B cell (primary cell): Measurements from ENCODE around the gene ABCG1.

ENCODE experiments used
- CTCF ChIP-seq: fragments of 200-600 bp; IDR thresholded peaks from one replicate; pipeline ENCODE4 v1.8.0; 2022; ENCODE audit warnings: antibody characterized with exemption, mild to moderate bottlenecking
- EZH2 ChIP-seq: IDR thresholded peaks from 2 replicates; pipeline ENCODE4 v1.6.1; 2012; ENCODE audit warnings: borderline replicate concordance, low read depth, mild to moderate bottlenecking, moderate library complexity, low read length; ENCODE audit not compliant: insufficient read depth, poor library complexity, severe bottlenecking

DNA sequence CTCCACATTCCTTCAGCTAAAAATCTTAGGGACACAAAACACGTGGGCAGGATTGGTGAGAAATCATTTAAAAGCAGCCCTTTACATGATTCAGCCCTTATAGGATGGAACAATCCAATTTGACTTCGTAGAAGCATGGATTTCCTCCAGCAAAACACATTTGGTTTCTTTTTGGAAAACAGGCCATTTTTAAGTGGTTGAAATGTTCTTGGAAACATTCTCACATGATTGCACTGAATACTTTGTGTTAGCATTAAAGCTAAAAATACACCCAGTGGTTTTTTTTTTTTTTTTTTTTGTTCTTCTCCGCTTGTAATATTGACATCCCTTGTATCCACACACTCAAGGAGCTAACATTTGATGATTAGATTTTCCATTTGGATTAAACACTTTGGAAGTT lies 42.1 kb upstream of the ABCG1 start:
- no peak for TF ChIP-seq CTCF
- no peak for TF ChIP-seq EZH2
